Stimulated activated CD8-positive, alpha-beta memory T cell treated with anti-CD3 and anti-CD28 coated beads, Interleukin-7, amount 100 ng/mL, for 4 hours (primary cell): ENCODE data around the gene ATP2A3.

Experiments used
- DNase-seq, 2 donors: peaks; one replicate each; pipeline ENCODE4 v3.0.0-alpha.2; 2020; ENCODE audit warnings: low read depth in 2 of 2

The ATP2A3 gene

GRCh38 chr17:3928406-3928805 lies 35.8 kb downstream of the ATP2A3 start:
- DNase-seq = no peak

- no peak for DNase-seq
These were observed 36.5 kb downstream of the ATP2A3 start for GRCh38 chr17:3927628-3928340.

- no peak for DNase-seq
These were observed 37.2 kb downstream of the ATP2A3 start for GRCh38 chr17:3926860-3927627.

GRCh38 chr17:3925684-3926485 lies 38.4 kb downstream of the ATP2A3 start:
- no peak for DNase-seq

- no peak for DNase-seq
These were observed 39.5 kb downstream of the ATP2A3 start for GRCh38 chr17:3924512-3925350.

GRCh38 chr17:3923466-3924190 lies 40.6 kb downstream of the ATP2A3 start:
- no peak for DNase-seq

GRCh38 chr17:3922765-3923164 lies 41.5 kb downstream of the ATP2A3 start:
- DNase-seq = no peak

- no peak for DNase-seq
These were observed 42.5 kb downstream of the ATP2A3 start for GRCh38 chr17:3921502-3922319.

- DNase-seq = no peak
These were observed 43.2 kb downstream of the ATP2A3 start for GRCh38 chr17:3921006-3921405.

GRCh38 chr17:3919123-3919624 lies 45.1 kb downstream of the ATP2A3 start:
- no peak for DNase-seq

- DNase-seq = no peak
These were observed 45.7 kb downstream of the ATP2A3 start for GRCh38 chr17:3918372-3919122.

- DNase-seq = no peak
These were observed 46.8 kb downstream of the ATP2A3 start for GRCh38 chr17:3917391-3917931.

GRCh38 chr17:3916825-3917224 lies 47.4 kb downstream of the ATP2A3 start:
- no peak for DNase-seq

GRCh38 chr17:3915995-3916696 lies 48.1 kb downstream of the ATP2A3 start, which contains the start of gene P2RX1:
Gene P2RX1, minus strand, starts transcription at chr17:3916465. Its CDS starts 240 bp downstream, at chr17:3916225.
- no peak for DNase-seq

GRCh38 chr17:3915581-3915994 lies 48.6 kb downstream of the ATP2A3 start:
- no peak for DNase-seq

GRCh38 chr17:3914312-3914670 lies 49.9 kb downstream of the ATP2A3 start:
- DNase-seq = no peak

GRCh38 chr17:3913531-3914311 lies 50.5 kb downstream of the ATP2A3 start:
- DNase-seq = peak; percentile 59 to 60
